SK-N-SH (cell line): Measurements from ENCODE around the gene RASGEF1C. TPM values are rescaled to one million over a fixed set of nuclear protein-coding genes. Genes with fewer than 3 reads are reported as not detected.

Experiments
- CTCF ChIA-PET: fragments of 300-600, 350-600 bp; formaldehyde crosslinking; extraction: SDS; loops from one replicate; lab custom pipeline; 2021; lab: Yijun Ruan, JAX
- POLR2A ChIA-PET: fragments of 350-600 bp; sonication (Branson Sonifier 250); formaldehyde crosslinking; extraction: SDS; loops from one replicate; lab custom pipeline; 2020; ENCODE audit warnings: antibody characterized with exemption, inconsistent platforms; lab: Yijun Ruan, JAX
- DNase-seq: peaks from one replicate; pipeline ENCODE4 v3.0.0; 2012
- H2AFZ ChIP-seq: fragments of 200-600 bp; sonication (generic); 2 replicates; pipeline ENCODE4 v1.8.1; 2016; ENCODE audit warnings: antibody characterized with exemption, mild to moderate bottlenecking, low read depth
- H3F3A ChIP-seq: fragments of 200-600 bp; sonication (generic); replicated peaks from 2 replicates; pipeline ENCODE3; 2016; ENCODE audit warnings: antibody characterized with exemption, mild to moderate bottlenecking; ENCODE audit not compliant: insufficient read depth
- H3K27ac ChIP-seq, 2 experiments: fragments of 200-500 bp in 1 of 2; fragments of 200-600 bp in 1 of 2; sonication (Bioruptor generic) in 1 of 2; sonication (generic), shearing (Covaris generic) in 1 of 2; 2 replicates each; pipeline versions ENCODE4 v1.5.1 to v1.6.1; 2014 to 2016; ENCODE audit warnings: low read depth in 2 of 2, inconsistent platforms in 1 of 2, low read length in 1 of 2, mild to moderate bottlenecking in 1 of 2, mixed read lengths in 1 of 2
- H3K27me3 ChIP-seq: fragments of 200-600 bp; sonication (generic), shearing (Covaris generic); 2 replicates; pipeline ENCODE4 v1.6.1; 2016; ENCODE audit warnings: mixed run types; ENCODE audit not compliant: insufficient read depth
- H3K36me3 ChIP-seq, 2 experiments: fragments of 200-500 bp in 1 of 2; fragments of 200-600 bp in 1 of 2; sonication (Bioruptor generic) in 1 of 2; sonication (generic) in 1 of 2; replicated peaks in 1 of 2; 2 replicates each; pipeline versions ENCODE3 to v1.5.1; 2014 to 2016; ENCODE audit warnings: low read length in 1 of 2, mild to moderate bottlenecking in 1 of 2; ENCODE audit not compliant: insufficient read depth in 2 of 2, control insufficient read depth in 1 of 2
- H3K4me1 ChIP-seq, 2 experiments: fragments of 200-500 bp in 1 of 2; fragments of 200-600 bp in 1 of 2; sonication (Bioruptor generic) in 1 of 2; sonication (generic), shearing (Covaris generic) in 1 of 2; 2 replicates each; pipeline versions ENCODE4 v1.5.1 to v1.6.1; 2014 to 2016; ENCODE audit warnings: low read depth in 1 of 2, low read length in 1 of 2, mixed run types in 1 of 2; ENCODE audit not compliant: insufficient read depth in 2 of 2, control insufficient read depth in 1 of 2
- H3K4me2 ChIP-seq: fragments of 200-600 bp; sonication (generic), shearing (Covaris generic); 2 replicates; pipeline ENCODE4 v1.6.1; 2017; ENCODE audit warnings: mixed run types
- H3K4me3 ChIP-seq, 2 experiments: fragments of 200-500 bp in 1 of 2; fragments of 200-600 bp in 1 of 2; sonication (Bioruptor generic) in 1 of 2; sonication (generic), shearing (Covaris generic) in 1 of 2; 2 replicates each; pipeline versions ENCODE4 v1.5.1 to v1.8.1; 2014 to 2016; ENCODE audit warnings: low read depth in 2 of 2, inconsistent platforms in 1 of 2, low read length in 1 of 2, mild to moderate bottlenecking in 1 of 2, mixed read lengths in 1 of 2, moderate library complexity in 1 of 2
- H3K79me2 ChIP-seq: fragments of 200-600 bp; sonication (generic); 2 replicates; pipeline ENCODE4 v1.8.1; 2017; ENCODE audit warnings: mild to moderate bottlenecking; ENCODE audit not compliant: insufficient read depth
- H3K9ac ChIP-seq: fragments of 200-600 bp; sonication (generic); 2 replicates; pipeline ENCODE4 v1.6.1; 2017; ENCODE audit warnings: mixed run types
- H3K9me2 ChIP-seq: fragments of 200-600 bp; sonication (generic); 2 replicates; pipeline ENCODE4 v1.6.1; 2017; ENCODE audit warnings: mixed run types
- H3K9me3 ChIP-seq: fragments of 200-600 bp; sonication (generic); 2 replicates; pipeline ENCODE4 v1.6.1; 2017; ENCODE audit warnings: mixed run types, mild to moderate bottlenecking, moderate library complexity
- H4K20me1 ChIP-seq: fragments of 200-600 bp; sonication (generic); 2 replicates; pipeline ENCODE4 v1.6.1; 2017; ENCODE audit warnings: mild to moderate bottlenecking, mixed run types; ENCODE audit not compliant: insufficient read depth
- CTCF ChIP-seq: fragments of 200-600 bp; sonication (generic); IDR thresholded peaks from 2 replicates; pipeline ENCODE4 v1.6.1; 2017; ENCODE audit warnings: antibody characterized with exemption, mild to moderate bottlenecking, moderate library complexity
- FOXJ3 ChIP-seq: sonication (generic); formaldehyde crosslinking; IDR thresholded peaks from 2 replicates; pipeline ENCODE4 v1.5.1; 2020; ENCODE audit warnings: mild to moderate bottlenecking, missing genetic modification reagents
- GABPA ChIP-seq: IDR thresholded peaks from 2 replicates; pipeline ENCODE4 v1.4.0; 2012; ENCODE audit warnings: low read depth, mild to moderate bottlenecking
- MAX ChIP-seq: IDR thresholded peaks from 2 replicates; pipeline ENCODE4 v1.4.0; 2012; ENCODE audit warnings: low read depth
- MEF2A ChIP-seq: IDR thresholded peaks from 2 replicates; pipeline ENCODE4 v1.4.0; 2012; ENCODE audit warnings: low read depth, borderline replicate concordance
- RCOR1 ChIP-seq: fragments of 150-350 bp; IDR thresholded peaks from 2 replicates; pipeline ENCODE4 v1.6.1; 2017; ENCODE audit warnings: antibody characterized with exemption, low read length
- RXRA ChIP-seq: IDR thresholded peaks from 2 replicates; pipeline ENCODE4 v1.4.0; 2012; ENCODE audit warnings: low read depth, mild to moderate bottlenecking, borderline replicate concordance
- SMC3 ChIP-seq: IDR thresholded peaks from 2 replicates; pipeline ENCODE4 v1.6.1; 2012; ENCODE audit warnings: low read depth, low read length, improper control_type of control experiment
- USF1 ChIP-seq: IDR thresholded peaks from 2 replicates; pipeline ENCODE4 v1.4.0; 2012; ENCODE audit warnings: low read depth, borderline replicate concordance
- USF2 ChIP-seq: fragments of 150-350 bp; IDR thresholded peaks from 2 replicates; pipeline ENCODE4 v1.6.1; 2017; ENCODE audit warnings: antibody characterized with exemption, low read length, low read depth, borderline replicate concordance
- WGBS: methylation state at CpG from one replicate; pipeline ENCODE4 v1.1.6; 2017; ENCODE audit warnings: low lambda C conversion rate; 5-methylcytosine and 5-hydroxymethylcytosine counted together
- polyA plus RNA-seq, 3 experiments: library from polyadenylated mRNA; depleted of rRNA; stranded (reverse); fragments of >200 nt; gene quantifications; 2 replicates each; pipeline ENCODE4 v1.2.3, GENCODE V29; 2012

The RASGEF1C gene
- polyA plus RNA-seq, 1 of the 3 experiments (the other 2 are of a cell fraction): not detected

- Histone ChIP-seq H3K27me3 (no peaks in the 10 kb centered on the region; the same call in 1 of the 2 replicates), H3K79me2 (no peaks in the 10 kb centered on the region), H3K9ac (no peak overlapping the region), H3K9me3 (no peaks in the 10 kb centered on the region), H3K4me2 (no peak overlapping the region), H3K27ac (no peak overlapping the region), H4K20me1 (no peaks in the 10 kb centered on the region), H3K4me3 (no peak overlapping the region), H3K9me2 (no peaks in the 10 kb centered on the region), H3F3A (no peaks in the 10 kb centered on the region), H2AFZ (no peak overlapping the region), H3K4me1 (peaks cover 0 to 19% of the 10 kb centered on the region in 2 experiments; a peak in 1 of 4 replicates), H3K36me3 (no peaks in the 10 kb centered on the region)
- CTCF ChIA-PET: interaction anchor here (1.2 to 2.5 kb wide), 4 partner anchors 10 to 103 kb away, joined by 3 to 11 read pairs (median 8); no protein-coding TSS in a partner anchor
- WGBS: 21% methylated on average over 13 of the region's 19 CpGs
- TF ChIP-seq USF2: peak; percentile 32; the same call in 1 of the 2 replicates
- no peak for TF ChIP-seq MAX
- TF ChIP-seq USF1: peak; percentile 64; the same call in 1 of the 2 replicates
- POLR2A ChIA-PET: no interaction called here
- DNase-seq: peak; percentile 65
Observed at GRCh38 chr5:180212363-180213255, 3.6 kb upstream of the RASGEF1C start.

GRCh38 chr5:180211761-180212035 is 2.7 kb upstream of the RASGEF1C start:
- no peak overlapping the region for H3K9ac ChIP-seq
- ChIA-PET CTCF (interaction anchor here (0.8 to 4.2 kb wide), 5 partner anchors 12 to 259 kb away, joined by 3 to 19 read pairs (median 9); no protein-coding TSS in a partner anchor), POLR2A (no interaction called here)
- H3F3A ChIP-seq: no peaks in the 10 kb centered on the region
- DNase-seq: no peak
- no peak overlapping the region for H3K27ac ChIP-seq
- H4K20me1 ChIP-seq: no peaks in the 10 kb centered on the region
- no peaks in the 10 kb centered on the region for H3K36me3 ChIP-seq
- no peak overlapping the region for H2AFZ ChIP-seq
- WGBS: 21% methylated on average over 2 of the region's 4 CpGs
- no peaks in the 10 kb centered on the region for H3K9me2 ChIP-seq
- no peaks in the 10 kb centered on the region; the same call in 1 of the 2 replicates for H3K27me3 ChIP-seq
- TF ChIP-seq MEF2A: no peak
- TF ChIP-seq CTCF: no peak
- no peak for TF ChIP-seq RCOR1
- no peak for TF ChIP-seq RXRA
- no peak for TF ChIP-seq GABPA
- TF ChIP-seq FOXJ3: no peak
- no peak for TF ChIP-seq SMC3
- H3K9me3 ChIP-seq: no peaks in the 10 kb centered on the region
- peaks cover 0 to 19% of the 10 kb centered on the region in 2 experiments; a peak in 1 of 4 replicates for H3K4me1 ChIP-seq
- H3K79me2 ChIP-seq: no peaks in the 10 kb centered on the region
- H3K4me3 ChIP-seq: no peak overlapping the region
- H3K4me2 ChIP-seq: no peak overlapping the region
